Breast epithelium (tissue), 4 donors: ENCODE data around the gene EIPR1. TPM values are rescaled to one million over a fixed set of nuclear protein-coding genes. Genes with fewer than 3 reads are reported as not detected.

ENCODE experiments used
- DNase-seq, 2 donors: peaks; one replicate each; pipeline ENCODE4 v3.0.0-alpha.2; 2019; ENCODE audit warnings: low spot score in 2 of 2
- H3K27ac ChIP-seq, 2 donors: fragments of 200-600 bp; sonication (generic) in 1 of 2; one replicate each; pipeline ENCODE4 v1.5.1; 2016 to 2019; ENCODE audit warnings: mild to moderate bottlenecking in 1 of 2
- H3K27me3 ChIP-seq, 2 donors: fragments of 200-600 bp; sonication (generic) in 1 of 2; one replicate each; pipeline versions ENCODE4 v1.5.1 to v1.6.0; 2017 to 2019; ENCODE audit warnings: control low read depth in 1 of 2, mild to moderate bottlenecking in 1 of 2
- H3K36me3 ChIP-seq: fragments of 200-600 bp; one replicate; pipeline ENCODE4 v1.5.1; 2019
- H3K4me1 ChIP-seq, 2 donors: fragments of 200-600 bp; sonication (generic); one replicate each; pipeline ENCODE4 v1.5.1; 2016 to 2019; ENCODE audit warnings: control low read depth in 1 of 2
- H3K4me3 ChIP-seq, 3 donors: fragments of 200-600 bp; sonication (generic); 1 replicate in 2 of 3; 2 replicates in 1 of 3; pipeline ENCODE4 v1.5.1; 2016 to 2019; ENCODE audit warnings: mild to moderate bottlenecking in 3 of 3, moderate library complexity in 2 of 3
- H3K9me3 ChIP-seq, 2 donors: fragments of 200-600 bp; sonication (generic) in 1 of 2; one replicate each; pipeline ENCODE4 v1.5.1; 2016 to 2019; ENCODE audit warnings: control low read depth in 1 of 2
- CTCF ChIP-seq, 3 donors: fragments of 450-650 bp; IDR thresholded peaks; one replicate each; pipeline ENCODE4 v1.5.1; 2016 to 2017; ENCODE audit warnings: antibody characterized with exemption in 3 of 3, mild to moderate bottlenecking in 3 of 3, moderate library complexity in 3 of 3
- POLR2A ChIP-seq: fragments of 450-650 bp; IDR thresholded peaks from one replicate; pipeline ENCODE4 v1.6.1; 2016; ENCODE audit warnings: antibody characterized with exemption, mild to moderate bottlenecking, moderate library complexity
- POLR2AphosphoS5 ChIP-seq, 3 donors: sonication (generic); formaldehyde crosslinking; IDR thresholded peaks; one replicate each; pipeline ENCODE4 v1.6.1; 2017; ENCODE audit warnings: antibody characterized with exemption in 3 of 3
- intact Hi-C: fragments of 100-400 bp; cut with DNase I; formaldehyde crosslinking; loops from one replicate; pipeline ENCODE4 v1.15.1; 2023; ENCODE audit warnings: low total_unique reads
- total RNA-seq, 3 donors: library from RNA; depleted of rRNA; stranded (reverse); fragments of >200 nt; gene quantifications; one replicate each; pipeline ENCODE4 v1.1.0, GENCODE V29; 2016

Gene EIPR1
- total RNA-seq, 3 donors from 2014 or later: 12.8 to 31.0 (median 23.3) TPM

- Histone ChIP-seq H3K4me1 (no peaks in the 10 kb centered on the region), H3K27me3 (no peaks in the 10 kb centered on the region), H3K4me3 (no peak overlapping the region), H3K9me3 (no peaks in the 10 kb centered on the region), H3K27ac (no peak overlapping the region), H3K36me3 (no peaks in the 10 kb centered on the region)
- intact Hi-C loops: no loop called here
- no peak for DNase-seq
- TF ChIP-seq CTCF (IDR thresholded peaks at IDR 0.05) (no peak), POLR2AphosphoS5 (IDR thresholded peaks at IDR 0.05) (no peak), POLR2A (no peak)
These were observed 180.9 kb downstream of the EIPR1 start for GRCh38 chr2:3196716-3197115.

- Histone ChIP-seq H3K4me3 (no peak overlapping the region), H3K9me3 (no peaks in the 10 kb centered on the region), H3K36me3 (no peaks in the 10 kb centered on the region), H3K27ac (no peak overlapping the region), H3K4me1 (no peaks in the 10 kb centered on the region), H3K27me3 (no peaks in the 10 kb centered on the region)
- no peak for DNase-seq
- intact Hi-C loops: no loop called here
- TF ChIP-seq POLR2AphosphoS5 (IDR thresholded peaks at IDR 0.05) (no peak), POLR2A (no peak), CTCF (IDR thresholded peaks at IDR 0.05) (no peak)
These were observed 181.8 kb downstream of the EIPR1 start for GRCh38 chr2:3195641-3196476.

DNA sequence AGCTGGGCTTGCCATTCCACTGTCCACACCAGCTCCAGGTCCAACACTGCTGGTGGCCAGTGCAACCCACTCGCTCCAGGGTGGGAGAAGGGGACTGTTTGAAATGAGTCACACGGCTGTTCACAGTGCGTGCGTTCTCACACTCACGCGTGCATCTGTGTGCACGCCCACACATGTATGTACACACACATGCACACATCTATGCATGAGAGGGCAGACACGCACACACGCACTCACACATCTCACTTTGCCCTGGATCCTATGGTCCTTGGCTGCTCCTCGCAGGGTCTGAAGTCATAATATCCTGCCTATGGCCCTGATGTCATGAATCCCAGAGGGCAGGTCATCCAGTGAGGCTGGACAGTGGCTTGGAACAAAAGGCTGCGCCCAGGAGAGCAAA, 182.8 kb downstream of the EIPR1 start:
- intact Hi-C loops: no loop called here
- no peak for TF ChIP-seq CTCF (IDR thresholded peaks at IDR 0.05)

DNA sequence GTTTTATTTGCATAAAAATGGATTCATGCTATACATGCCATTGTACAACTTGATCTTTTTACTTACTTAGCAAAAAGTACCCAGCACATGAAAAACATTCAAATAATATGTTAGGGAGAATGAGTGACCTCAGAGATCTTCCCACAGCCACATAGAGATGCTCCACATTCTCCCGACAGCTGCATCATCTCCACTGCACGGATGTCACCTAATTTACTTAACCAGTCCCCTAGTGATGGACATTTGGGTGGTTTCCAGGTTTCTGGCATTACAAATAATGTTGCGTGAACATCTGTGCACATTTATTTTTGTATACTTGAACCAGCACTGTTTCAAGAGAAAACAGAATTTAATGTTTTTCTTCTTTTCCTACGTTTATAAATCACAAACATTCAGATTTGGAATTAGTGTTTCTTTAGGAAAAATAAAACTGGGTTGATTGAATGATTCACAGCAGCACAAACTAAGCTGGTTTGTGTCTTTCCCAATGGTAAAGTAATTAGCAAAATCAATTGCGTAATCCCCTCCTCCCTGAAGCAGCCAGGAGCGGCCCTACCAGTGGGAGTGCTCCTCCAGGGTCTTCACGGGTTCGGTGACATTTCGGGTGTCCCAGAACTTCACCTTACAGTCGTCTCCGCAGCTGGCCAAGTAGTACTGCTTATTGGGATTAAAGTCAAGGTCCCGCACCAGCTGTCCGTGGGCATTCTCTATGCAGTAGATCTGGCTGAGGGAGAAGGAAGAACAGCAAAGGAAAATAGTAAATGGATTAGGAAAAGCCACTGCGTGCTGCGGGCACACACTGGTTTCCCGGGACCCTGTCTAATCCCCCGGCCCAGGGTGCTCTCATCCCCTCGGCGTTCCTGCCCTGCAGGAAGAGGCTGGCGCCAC, 183.9 kb downstream of the EIPR1 start:
- DNase-seq: no peak
- Histone ChIP-seq H3K4me1 (no peaks in the 10 kb centered on the region), H3K27ac (no peak overlapping the region), H3K36me3 (no peaks in the 10 kb centered on the region), H3K4me3 (no peak overlapping the region), H3K9me3 (no peaks in the 10 kb centered on the region), H3K27me3 (no peaks in the 10 kb centered on the region)
- no peak for TF ChIP-seq POLR2AphosphoS5 (IDR thresholded peaks at IDR 0.05)
- no peak for TF ChIP-seq POLR2A
- intact Hi-C loops: no loop called here

More for the DNA sequence above, 182.8 kb downstream of the EIPR1 start:
- Histone ChIP-seq H3K36me3 (no peaks in the 10 kb centered on the region), H3K27me3 (no peaks in the 10 kb centered on the region), H3K9me3 (no peaks in the 10 kb centered on the region), H3K27ac (no peak overlapping the region), H3K4me1 (no peaks in the 10 kb centered on the region), H3K4me3 (no peak overlapping the region)
- DNase-seq: no peak

GRCh38 chr2:3192920-3193319, 184.7 kb downstream of the EIPR1 start:
- Histone ChIP-seq H3K27me3 (no peaks in the 10 kb centered on the region), H3K4me1 (no peaks in the 10 kb centered on the region), H3K36me3 (no peaks in the 10 kb centered on the region), H3K27ac (no peak overlapping the region), H3K4me3 (no peak overlapping the region), H3K9me3 (no peaks in the 10 kb centered on the region)
- DNase-seq: no peak
- intact Hi-C loops: no loop called here
- no peak for TF ChIP-seq CTCF (IDR thresholded peaks at IDR 0.05)
- no peak for TF ChIP-seq POLR2AphosphoS5 (IDR thresholded peaks at IDR 0.05)
- no peak for TF ChIP-seq POLR2A
